VCaP (cell line): ENCODE measurements around the gene FAM117B.
"Not testable (repeated sequence)": the region's sequence is repeated elsewhere in the genome, so short reads cannot be mapped to it uniquely, and the experiment has no call there.

Experiments used
- H3K27ac ChIP-seq: fragments of 450-650 bp; 2 replicates; pipeline ENCODE4 v1.5.1; 2017
- TF ChIP-seq, protein P1 (sequence below): fragments of 450-650 bp; conservative IDR thresholded peaks from 2 replicates; pipeline ENCODE4 v1.5.1; 2017; ENCODE audit warnings: mild to moderate bottlenecking, moderate library complexity

FAM117B gene

DNA sequence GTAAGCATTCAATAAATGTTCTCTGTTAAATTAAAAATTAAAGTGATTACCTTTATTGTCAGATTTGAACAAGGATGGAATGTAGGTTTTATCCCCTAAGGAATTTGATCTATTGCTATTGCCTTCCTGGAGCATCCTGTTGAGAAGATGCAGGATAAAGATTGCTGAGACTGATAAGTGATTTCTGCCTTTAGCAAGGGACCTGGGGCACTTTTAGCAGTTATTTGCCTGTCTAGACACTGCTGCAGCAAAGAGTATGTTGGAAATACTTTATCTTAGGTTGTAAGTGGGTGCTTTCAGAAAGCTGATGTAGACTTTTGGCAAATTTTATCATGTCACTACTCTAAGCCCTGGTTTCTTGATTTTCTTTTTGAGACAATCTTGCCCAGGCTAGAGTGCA is 69.5 kb downstream of the FAM117B start:
- TF ChIP-seq, protein P1, sequence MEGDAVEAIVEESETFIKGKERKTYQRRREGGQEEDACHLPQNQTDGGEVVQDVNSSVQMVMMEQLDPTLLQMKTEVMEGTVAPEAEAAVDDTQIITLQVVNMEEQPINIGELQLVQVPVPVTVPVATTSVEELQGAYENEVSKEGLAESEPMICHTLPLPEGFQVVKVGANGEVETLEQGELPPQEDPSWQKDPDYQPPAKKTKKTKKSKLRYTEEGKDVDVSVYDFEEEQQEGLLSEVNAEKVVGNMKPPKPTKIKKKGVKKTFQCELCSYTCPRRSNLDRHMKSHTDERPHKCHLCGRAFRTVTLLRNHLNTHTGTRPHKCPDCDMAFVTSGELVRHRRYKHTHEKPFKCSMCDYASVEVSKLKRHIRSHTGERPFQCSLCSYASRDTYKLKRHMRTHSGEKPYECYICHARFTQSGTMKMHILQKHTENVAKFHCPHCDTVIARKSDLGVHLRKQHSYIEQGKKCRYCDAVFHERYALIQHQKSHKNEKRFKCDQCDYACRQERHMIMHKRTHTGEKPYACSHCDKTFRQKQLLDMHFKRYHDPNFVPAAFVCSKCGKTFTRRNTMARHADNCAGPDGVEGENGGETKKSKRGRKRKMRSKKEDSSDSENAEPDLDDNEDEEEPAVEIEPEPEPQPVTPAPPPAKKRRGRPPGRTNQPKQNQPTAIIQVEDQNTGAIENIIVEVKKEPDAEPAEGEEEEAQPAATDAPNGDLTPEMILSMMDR: no peak
- no peak overlapping the region for H3K27ac ChIP-seq

DNA sequence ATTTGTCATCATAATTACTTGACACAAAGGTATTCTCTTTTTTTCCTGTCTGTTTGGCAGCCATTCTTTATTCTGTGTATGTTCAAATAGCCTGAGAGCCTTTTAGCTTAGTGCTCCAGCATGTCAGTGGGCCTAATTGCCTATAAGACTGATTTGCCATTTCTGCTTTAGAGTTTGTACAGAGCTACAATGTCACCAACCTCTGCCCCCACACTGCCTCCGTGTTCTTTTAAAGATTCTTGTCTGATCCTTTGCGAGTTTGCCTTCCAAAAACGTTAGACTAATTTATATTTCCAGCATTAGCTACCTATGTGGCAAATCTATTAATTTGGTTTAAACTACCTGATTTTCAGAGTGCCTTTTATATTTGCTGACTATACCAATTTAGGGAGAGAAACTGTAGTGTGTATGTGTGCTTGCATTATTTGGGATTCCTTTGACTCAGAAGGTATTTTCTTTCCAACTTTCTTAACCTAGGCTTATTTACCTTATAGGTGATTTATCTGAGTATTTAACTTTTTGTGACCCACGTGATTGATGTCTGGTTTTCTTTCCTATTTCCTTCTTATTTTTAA is 70.8 kb downstream of the FAM117B start:
- TF ChIP-seq, protein P1: no peak

DNA sequence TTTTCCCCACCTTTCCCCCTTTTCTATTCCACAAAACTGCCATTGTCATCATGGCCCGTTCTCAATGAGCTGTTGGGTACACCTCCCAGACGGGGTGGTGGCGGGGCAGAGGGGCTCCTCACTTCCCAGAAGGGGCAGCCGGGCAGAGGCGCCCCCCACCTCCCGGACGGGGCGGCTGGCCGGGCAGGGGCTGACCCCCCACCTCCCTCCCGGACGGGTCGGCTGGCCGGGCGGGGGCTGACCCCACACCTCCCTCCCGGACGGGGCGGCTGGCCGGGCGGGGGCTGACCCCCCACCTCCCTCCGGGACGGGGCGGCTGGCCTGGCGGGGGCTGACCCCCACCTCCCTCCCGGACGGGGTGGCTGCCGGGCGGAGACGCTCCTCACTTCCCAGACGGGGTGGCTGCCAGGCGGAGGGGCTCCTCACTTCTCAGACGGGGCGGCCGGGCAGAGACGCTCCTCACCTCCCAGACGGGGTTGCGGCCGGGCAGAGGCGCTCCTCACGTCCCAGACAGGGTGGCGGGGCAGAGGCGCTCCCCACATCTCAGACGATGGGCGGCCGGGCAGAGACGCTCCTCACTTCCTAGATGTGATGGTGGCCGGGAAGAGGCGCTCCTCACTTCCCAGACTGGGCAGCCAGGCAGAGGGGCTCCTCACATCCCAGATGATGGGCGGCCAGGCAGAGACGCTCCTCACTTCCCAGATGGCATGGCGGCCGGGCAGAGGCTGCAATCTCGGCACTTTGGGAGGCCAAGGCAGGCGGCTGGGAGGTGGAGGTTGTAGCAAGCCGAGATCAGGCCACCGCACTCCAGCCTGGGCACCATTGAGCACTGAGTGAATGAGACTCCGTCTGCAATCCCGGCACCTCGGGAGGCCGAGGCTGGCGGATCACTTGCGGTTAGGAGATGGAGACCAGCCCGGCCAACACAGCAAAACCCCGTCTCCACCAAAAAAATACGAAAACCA is 80.5 kb downstream of the FAM117B start:
- not testable (repeated sequence) for H3K27ac ChIP-seq

More for the DNA sequence above, 70.8 kb downstream of the FAM117B start:
- H3K27ac ChIP-seq: no peak overlapping the region; the same call in 1 of the 2 replicates

DNA sequence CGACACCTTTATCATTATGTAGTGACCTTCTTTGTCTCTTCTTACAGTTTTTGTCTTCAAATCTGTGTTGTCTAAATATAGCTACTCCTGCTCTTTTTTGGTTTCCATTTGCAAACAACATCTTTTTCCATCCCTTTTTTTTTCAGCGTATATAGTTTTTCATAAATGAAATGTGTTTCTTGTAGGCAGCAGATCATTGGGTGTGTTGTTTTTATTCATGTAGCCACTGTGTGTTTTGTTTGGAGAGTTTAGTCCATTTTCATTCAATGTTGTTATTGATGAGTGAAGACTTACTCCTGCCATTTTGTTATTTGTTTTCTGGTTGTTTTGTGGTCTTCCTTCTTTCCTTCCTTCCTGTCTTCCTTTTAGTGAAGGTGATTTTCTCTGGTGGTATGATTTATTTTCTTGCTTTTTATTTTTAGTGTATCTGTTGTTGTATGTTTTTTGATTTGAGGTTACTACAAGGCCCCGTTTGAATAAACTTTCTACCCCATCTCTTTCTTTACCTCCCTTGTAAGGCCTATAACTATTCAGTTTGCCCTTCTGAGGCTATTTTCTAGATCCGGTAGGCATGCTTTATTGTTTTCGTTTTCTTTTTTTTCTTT is 81.4 kb downstream of the FAM117B start:
- TF ChIP-seq, protein P1: no peak
- no peak overlapping the region for H3K27ac ChIP-seq

DNA sequence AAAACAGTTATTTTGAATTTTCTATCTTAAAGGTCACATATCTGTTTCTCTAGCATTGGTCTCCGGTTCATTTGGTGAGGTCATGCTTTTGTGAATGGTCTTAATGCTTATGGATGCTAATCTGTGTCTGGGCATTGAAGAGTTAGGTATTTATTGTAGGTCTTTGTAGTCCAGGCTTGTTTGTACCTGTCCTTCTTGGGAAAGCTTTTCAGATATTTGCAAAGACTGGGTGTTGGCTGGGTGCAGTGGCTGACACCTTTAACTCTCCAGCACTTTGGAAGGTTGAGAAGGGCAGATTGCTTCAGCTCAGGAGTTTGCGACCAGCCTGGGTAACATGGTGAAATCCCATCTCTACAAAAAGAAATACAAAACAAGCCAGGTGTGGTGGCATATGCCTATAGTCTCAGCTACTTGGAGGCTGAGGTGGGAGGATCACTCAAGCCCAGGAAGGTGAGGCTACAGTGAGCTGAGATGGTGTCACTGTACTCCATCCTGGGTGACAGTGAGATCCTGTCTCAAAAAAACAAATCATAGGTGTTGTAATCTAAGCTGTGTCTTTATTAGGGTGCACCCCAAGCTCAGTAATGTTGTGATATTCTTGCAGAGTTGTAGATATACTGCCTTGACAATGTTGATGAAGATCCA is 82.3 kb downstream of the FAM117B start:
- H3K27ac ChIP-seq: no peak overlapping the region
- TF ChIP-seq, protein P1: no peak

DNA sequence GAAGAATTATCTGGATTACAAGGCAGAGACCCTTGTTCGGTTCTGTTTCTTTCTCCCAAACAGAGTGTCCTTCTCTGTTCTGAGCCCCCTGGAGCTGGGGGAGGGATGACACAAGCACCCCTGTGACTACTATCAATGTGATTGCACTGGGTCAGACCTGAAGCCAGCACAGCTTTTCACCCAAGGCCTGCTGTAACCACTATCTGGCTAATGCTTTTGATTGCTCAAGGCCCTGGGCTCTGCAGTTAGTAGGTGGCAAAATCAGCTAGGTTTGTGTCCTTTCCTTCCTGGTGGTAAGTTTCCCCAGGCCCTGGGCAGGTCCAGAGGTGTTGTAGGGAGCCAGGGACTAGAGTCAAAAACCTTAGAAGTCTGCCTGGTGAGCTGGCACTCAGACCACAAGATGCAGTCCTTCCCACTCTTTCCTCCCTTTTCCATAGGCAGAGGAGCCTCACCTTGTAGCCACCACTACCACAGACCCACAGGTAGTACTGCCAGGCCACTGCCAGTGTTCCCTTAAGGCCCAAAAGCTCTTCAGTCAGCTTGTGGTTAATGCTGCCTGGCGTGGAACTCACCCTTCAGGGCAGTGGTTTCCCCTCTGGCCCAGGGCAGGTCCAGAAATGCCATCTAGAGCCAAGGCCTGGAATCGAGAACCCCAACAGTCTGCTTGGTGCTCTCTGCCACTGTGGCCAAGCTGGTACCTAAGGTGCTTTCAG is 83.0 kb downstream of the FAM117B start:
- TF ChIP-seq, protein P1: no peak
- H3K27ac ChIP-seq: no peak overlapping the region

DNA sequence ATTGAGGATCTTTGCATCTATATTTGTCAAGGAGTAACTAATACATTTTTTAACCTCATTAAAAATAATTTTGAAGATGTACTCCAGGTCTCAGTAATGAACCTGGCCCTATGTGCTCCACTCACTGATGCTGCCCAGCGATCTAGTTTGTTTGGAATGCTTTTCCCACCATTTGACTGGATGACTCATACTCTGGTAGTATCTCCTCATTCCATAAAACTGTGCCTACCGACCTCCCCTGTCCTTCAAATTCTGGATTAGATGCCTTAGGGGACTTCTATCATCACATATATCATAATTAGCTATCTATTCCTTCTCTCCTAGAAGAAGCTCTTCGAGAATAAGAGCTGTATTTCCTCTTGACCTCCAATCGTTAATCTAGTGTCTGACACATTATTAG is 83.8 kb downstream of the FAM117B start:
- H3K27ac ChIP-seq: no peak overlapping the region
- TF ChIP-seq, protein P1: no peak
